Heart left ventricle (tissue), 13 donors: ENCODE data around the gene TMED6.

ENCODE experiments used
- POLR2A ChIP-seq, 2 donors: fragments of 450-650 bp; IDR thresholded peaks; one replicate each; pipeline ENCODE4 v1.6.1; 2017; ENCODE audit warnings: antibody characterized with exemption in 2 of 2, mild to moderate bottlenecking in 2 of 2, moderate library complexity in 2 of 2
- TF ChIP-seq, protein P1 (sequence below), 12 donors: fragments of 200-600 bp; sonication (generic) in 4 of 12; IDR thresholded peaks; one replicate each; pipeline versions ENCODE4 v1.5.0 to v1.8.0; 2018 to 2022; ENCODE audit warnings: antibody characterized with exemption in 12 of 12, mild to moderate bottlenecking in 5 of 12
- donor health status: ischemic (EF 13 %, LVEDD 7.1; RV severe dilation, severe dysfunction).
- donor health status: DM: no; HTN: yes; CAD: no.
- donor health status: DM: no; HTN: no; CAD: no.
- donor health status: ischemic (EF 25% LVEDD 6.9; RV normal size, moderate dysfunction).
- donor health status: ischemic (EF 25% LVEDD 5.7; RV mildly dilated, moderate dysfunction).
- donor health status: ischemic (EF 35%, LVEDD 5.7; RV mildly dilated, moderate dysfunction).
- donor health status: nonischemic (EF 11% LVEDD 7.7; RV severe dilation, severe dysfunction).
- donor health status: DM: yes; HTN: yes; CAD: no.
- donor health status: PGD.
- donor health status: ischemic (EF 29% LVEDD 5.4; RV normal size, mild dysfunction).
- donor health status: nonischemic (EF 23%, LVEDD 6.1; RV moderate dilation, normal function).

DNA sequence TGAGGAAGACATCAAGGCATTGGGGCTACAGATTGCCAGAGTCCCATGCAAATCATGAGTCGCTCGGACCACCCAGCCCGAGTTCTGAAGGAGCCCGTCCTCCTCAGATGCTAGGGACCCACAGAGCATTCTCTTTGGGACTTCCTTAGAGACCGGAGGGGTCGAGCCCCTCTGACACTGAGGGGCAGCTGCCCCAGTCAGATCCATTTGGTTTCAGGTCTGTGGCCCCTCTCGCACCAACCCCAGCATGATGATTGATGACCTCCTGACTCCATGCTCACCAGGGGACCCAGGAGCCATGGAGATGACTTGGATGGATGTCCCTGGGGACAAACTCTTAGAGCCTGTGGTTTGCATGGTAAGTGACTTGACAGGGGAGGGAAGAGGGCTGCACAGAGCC lies 29.2 kb downstream of the TMED6 start:
- TF ChIP-seq, protein P1, sequence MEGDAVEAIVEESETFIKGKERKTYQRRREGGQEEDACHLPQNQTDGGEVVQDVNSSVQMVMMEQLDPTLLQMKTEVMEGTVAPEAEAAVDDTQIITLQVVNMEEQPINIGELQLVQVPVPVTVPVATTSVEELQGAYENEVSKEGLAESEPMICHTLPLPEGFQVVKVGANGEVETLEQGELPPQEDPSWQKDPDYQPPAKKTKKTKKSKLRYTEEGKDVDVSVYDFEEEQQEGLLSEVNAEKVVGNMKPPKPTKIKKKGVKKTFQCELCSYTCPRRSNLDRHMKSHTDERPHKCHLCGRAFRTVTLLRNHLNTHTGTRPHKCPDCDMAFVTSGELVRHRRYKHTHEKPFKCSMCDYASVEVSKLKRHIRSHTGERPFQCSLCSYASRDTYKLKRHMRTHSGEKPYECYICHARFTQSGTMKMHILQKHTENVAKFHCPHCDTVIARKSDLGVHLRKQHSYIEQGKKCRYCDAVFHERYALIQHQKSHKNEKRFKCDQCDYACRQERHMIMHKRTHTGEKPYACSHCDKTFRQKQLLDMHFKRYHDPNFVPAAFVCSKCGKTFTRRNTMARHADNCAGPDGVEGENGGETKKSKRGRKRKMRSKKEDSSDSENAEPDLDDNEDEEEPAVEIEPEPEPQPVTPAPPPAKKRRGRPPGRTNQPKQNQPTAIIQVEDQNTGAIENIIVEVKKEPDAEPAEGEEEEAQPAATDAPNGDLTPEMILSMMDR (IDR thresholded peaks at IDR 0.05), result no peak
- TF ChIP-seq POLR2A (IDR thresholded peaks at IDR 0.05), result no peak
